GM21381 (cell line): ENCODE measurements around the gene USP12.
"Not testable (repeated sequence)": the region's sequence is repeated elsewhere in the genome, so short reads cannot be mapped to it uniquely, and the experiment has no call there.

Experiments
- ATAC-seq: cut with Tn5 transposase; IDR thresholded peaks from one replicate; pipeline ENCODE4 v1.9.1; 2021; ENCODE audit warnings: mild to moderate bottlenecking, moderate library complexity; ENCODE audit not compliant: unreplicated experiment

Gene USP12

GRCh38 chr13:27171244-27171826 lies at the start of gene USP12:
Gene USP12, minus strand, starts transcription at chr13:27171811. Its CDS starts 172 bp downstream, at chr13:27171639.
- ATAC-seq, result peak; percentile 16

- ATAC-seq, result no peak
Measured at GRCh38 chr13:27219611-27220010, 48.0 kb upstream of the USP12 start.

GRCh38 chr13:27218861-27219260 lies 47.2 kb upstream of the USP12 start:
- ATAC-seq, result not testable (repeated sequence)

- ATAC-seq, result not testable (repeated sequence)
Measured at GRCh38 chr13:27217791-27218190, 46.2 kb upstream of the USP12 start.

GRCh38 chr13:27213386-27213785 lies 41.8 kb upstream of the USP12 start:
- ATAC-seq, result not testable (repeated sequence)

- ATAC-seq, result no peak
Measured at GRCh38 chr13:27211771-27212364, 40.3 kb upstream of the USP12 start.

GRCh38 chr13:27211271-27211670 lies 39.7 kb upstream of the USP12 start:
- ATAC-seq, result no peak

GRCh38 chr13:27208514-27208913 lies 36.9 kb upstream of the USP12 start:
- ATAC-seq, result no peak

- no peak for ATAC-seq
Measured at GRCh38 chr13:27203854-27204253, 32.2 kb upstream of the USP12 start.

- no peak for ATAC-seq
Measured at GRCh38 chr13:27203186-27203585, 31.6 kb upstream of the USP12 start.

GRCh38 chr13:27201661-27202060 lies 30.1 kb upstream of the USP12 start:
- ATAC-seq, result no peak

- ATAC-seq, result no peak
Measured at GRCh38 chr13:27200413-27201070, 28.9 kb upstream of the USP12 start.

GRCh38 chr13:27199696-27200095 lies 28.1 kb upstream of the USP12 start:
- ATAC-seq, result no peak

- ATAC-seq, result no peak
Measured at GRCh38 chr13:27199211-27199610, 27.6 kb upstream of the USP12 start.

- no peak for ATAC-seq
Measured at GRCh38 chr13:27194895-27195764, 23.5 kb upstream of the USP12 start.

- ATAC-seq, result no peak
Measured at GRCh38 chr13:27194209-27194608, 22.6 kb upstream of the USP12 start.

- ATAC-seq, result no peak
Measured at GRCh38 chr13:27193496-27193895, 21.9 kb upstream of the USP12 start.

GRCh38 chr13:27192973-27193372 lies 21.4 kb upstream of the USP12 start:
- ATAC-seq, result no peak

GRCh38 chr13:27192367-27192766 lies 20.8 kb upstream of the USP12 start:
- ATAC-seq, result not testable (repeated sequence)

GRCh38 chr13:27189192-27189591 lies 17.6 kb upstream of the USP12 start:
- no peak for ATAC-seq

- ATAC-seq, result no peak
Measured at GRCh38 chr13:27188239-27188638, 16.6 kb upstream of the USP12 start.
